Panc1 (cell line): ENCODE measurements around the gene RCOR1.

Experiments used
- CTCF ChIP-seq: fragments of 450-650 bp; IDR thresholded peaks from 2 replicates; pipeline ENCODE4 v1.5.1; 2017; ENCODE audit warnings: mild to moderate bottlenecking
- POLR2AphosphoS5 ChIP-seq: IDR thresholded peaks from 2 replicates; pipeline ENCODE4 v1.6.1; 2012; ENCODE audit warnings: mild to moderate bottlenecking, low read depth, low read length, moderate library complexity
- REST ChIP-seq, 2 experiments: IDR thresholded peaks; 2 replicates each; pipeline ENCODE4 v1.6.1; 2011 to 2012; ENCODE audit warnings: low read depth in 2 of 2, control low read depth in 1 of 2, low read length in 1 of 2, mild to moderate bottlenecking in 1 of 2, moderate library complexity in 1 of 2; ENCODE audit not compliant: insufficient read depth in 1 of 2
- SIN3A ChIP-seq: IDR thresholded peaks from 2 replicates; pipeline ENCODE4 v1.6.1; 2012; ENCODE audit warnings: low read depth, mild to moderate bottlenecking, low read length, moderate library complexity, borderline replicate concordance; ENCODE audit not compliant: insufficient read depth
- TCF7L2 ChIP-seq: IDR thresholded peaks from 2 replicates; pipeline ENCODE4 v1.6.1; 2011; ENCODE audit warnings: mild to moderate bottlenecking, low read depth, low read length, inconsistent platforms

- TF ChIP-seq CTCF (no peak), POLR2AphosphoS5 (no peak), REST (IDR thresholded peaks at IDR 0.05; ENCODE audit: insufficient read depth in 1 of 2, low read depth in 2 of 2, low read length in 1 of 2) (no peak), SIN3A (no peak), TCF7L2 (no peak)
These were observed 11.0 kb downstream of the RCOR1 start for GRCh38 chr14:102603293-102603907.
